ENCODE measurements around the gene AKIRIN1.
A peak's percentile ranks its signal among the peaks of the same experiment; 100 is the strongest.
"Not testable (repeated sequence)": the region's sequence is repeated elsewhere in the genome, so short reads cannot be mapped to it uniquely, and the experiment has no call there.

AKIRIN1 gene

GRCh38 chr1:38990738-38991637 is at the start of gene AKIRIN1:
Gene AKIRIN1, plus strand, starts transcription at chr1:38991276. Its CDS starts 105 bp downstream, at chr1:38991381.
- DNase-seq, result peak; percentile 56

GRCh38 chr1:38941527-38942019 is 49.5 kb upstream of the AKIRIN1 start, which contains the start of gene RHBDL2:
Gene RHBDL2, minus strand, starts transcription at chr1:38941830. Its CDS starts 22,618 bp downstream, at chr1:38919212.
- no peak for DNase-seq

- DNase-seq, result no peak
Observed at GRCh38 chr1:38942664-38943428, 48.2 kb upstream of the AKIRIN1 start.

- DNase-seq, result no peak
Observed at GRCh38 chr1:38944547-38944946, 46.5 kb upstream of the AKIRIN1 start.

- DNase-seq, result no peak
Observed at GRCh38 chr1:38950553-38950952, 40.5 kb upstream of the AKIRIN1 start.

- no peak for DNase-seq
Observed at GRCh38 chr1:38953433-38953860, 37.6 kb upstream of the AKIRIN1 start.

GRCh38 chr1:38958967-38959366 is 32.1 kb upstream of the AKIRIN1 start:
- no peak for DNase-seq

- no peak for DNase-seq
Observed at GRCh38 chr1:38962113-38962512, 29.0 kb upstream of the AKIRIN1 start.

- DNase-seq, result no peak
Observed at GRCh38 chr1:38962560-38962959, 28.5 kb upstream of the AKIRIN1 start.

- no peak for DNase-seq
Observed at GRCh38 chr1:38964140-38964548, 26.9 kb upstream of the AKIRIN1 start.

- DNase-seq, result not testable (repeated sequence)
Observed at GRCh38 chr1:38973145-38973544, 17.9 kb upstream of the AKIRIN1 start.

- DNase-seq, result no peak
Observed at GRCh38 chr1:38973659-38974437, 17.2 kb upstream of the AKIRIN1 start.

- DNase-seq, result not testable (repeated sequence)
Observed at GRCh38 chr1:38977399-38978244, 13.5 kb upstream of the AKIRIN1 start.

- DNase-seq, result not testable (repeated sequence)
Observed at GRCh38 chr1:38978245-38978542, 12.9 kb upstream of the AKIRIN1 start.

- DNase-seq, result not testable (repeated sequence)
Observed at GRCh38 chr1:38979380-38979779, 11.7 kb upstream of the AKIRIN1 start.

- no peak for DNase-seq
Observed at GRCh38 chr1:38989979-38990378, 1.1 kb upstream of the AKIRIN1 start.

- DNase-seq, result no peak
Observed at GRCh38 chr1:38990386-38990737, 714 bp upstream of the AKIRIN1 start.

- no peak for DNase-seq
Observed at GRCh38 chr1:38991638-38992411, 749 bp downstream of the AKIRIN1 start.

GRCh38 chr1:38992412-38993111 is 1.5 kb downstream of the AKIRIN1 start:
- DNase-seq, result no peak

- DNase-seq, result no peak
Observed at GRCh38 chr1:38994196-38994595, 3.1 kb downstream of the AKIRIN1 start.
